Left ventricle myocardium inferior (tissue), 1 donor: ENCODE results near the gene LMF1. TPM values are rescaled to one million over a fixed set of nuclear protein-coding genes. Genes with fewer than 3 reads are reported as not detected.

Experiments used
- DNase-seq: peaks from one replicate; pipeline ENCODE4 v3.0.0-alpha.2; 2020
- H3K27ac ChIP-seq: fragments of 200-600 bp; replicated peaks from 2 replicates; pipeline ENCODE4 v1.8.0; 2021
- H3K27me3 ChIP-seq: fragments of 200-600 bp; 2 replicates; pipeline ENCODE4 v1.8.0; 2021; ENCODE audit warnings: low read depth
- H3K36me3 ChIP-seq: fragments of 200-600 bp; 2 replicates; pipeline ENCODE4 v1.8.0; 2021
- H3K4me1 ChIP-seq: fragments of 200-600 bp; 2 replicates; pipeline ENCODE4 v1.8.0; 2021
- H3K4me3 ChIP-seq: fragments of 200-600 bp; 2 replicates; pipeline ENCODE4 v1.8.0; 2021; ENCODE audit warnings: mild to moderate bottlenecking, moderate library complexity
- H3K9me3 ChIP-seq: fragments of 200-600 bp; replicated peaks from 2 replicates; pipeline ENCODE4 v1.8.0; 2021
- intact Hi-C: fragments of 100-400 bp; cut with micrococcal nuclease; formaldehyde crosslinking; loops from one replicate; pipeline ENCODE4 v1.11.0; 2022
- total RNA-seq: library from RNA; stranded (reverse); fragmentation: NEBNext Ultra II Directional; extraction: Animal tissue kit (Norgen Biotek cat#: 25700); gene quantifications from one replicate; pipeline ENCODE4 v1.2.1, GENCODE V29; 2021
- TF ChIP-seq, protein P1 (sequence below): fragments of 200-600 bp; IDR thresholded peaks from 2 replicates; pipeline ENCODE4 v1.8.0; 2021; ENCODE audit warnings: antibody characterized with exemption, mild to moderate bottlenecking, borderline replicate concordance
- donor health status: DM: no; HTN: yes; CAD: no; lungs with severe emphysema.

The LMF1 gene
- total RNA-seq, 1 donor from 2014 or later, result 6.6 TPM

DNA sequence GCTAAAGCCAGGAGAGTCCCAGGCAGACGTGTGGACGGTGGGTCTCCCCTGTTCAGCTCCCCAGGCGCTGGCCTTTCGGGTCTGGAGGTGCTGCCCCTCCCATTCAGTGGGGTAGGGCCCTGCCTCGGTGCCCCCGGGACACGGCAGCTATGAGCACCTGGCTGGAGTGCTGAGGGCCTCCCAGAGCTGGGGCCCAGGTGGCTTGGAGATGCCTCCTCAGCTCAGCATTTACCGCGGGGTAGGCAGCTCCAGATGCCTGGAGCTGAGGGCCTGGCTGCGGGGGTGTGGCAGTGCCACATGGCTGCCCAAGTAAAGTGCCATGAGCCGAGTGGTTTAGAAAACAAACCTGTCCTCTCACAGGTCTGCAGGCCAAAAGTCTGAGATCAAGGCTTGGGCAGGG lies 30.3 kb upstream of the LMF1 start:
- no peak for DNase-seq
- intact Hi-C loops, result no loop called here
- H3K27me3 ChIP-seq, result peaks cover 90% of the 10 kb centered on the region
- TF ChIP-seq, protein P1, sequence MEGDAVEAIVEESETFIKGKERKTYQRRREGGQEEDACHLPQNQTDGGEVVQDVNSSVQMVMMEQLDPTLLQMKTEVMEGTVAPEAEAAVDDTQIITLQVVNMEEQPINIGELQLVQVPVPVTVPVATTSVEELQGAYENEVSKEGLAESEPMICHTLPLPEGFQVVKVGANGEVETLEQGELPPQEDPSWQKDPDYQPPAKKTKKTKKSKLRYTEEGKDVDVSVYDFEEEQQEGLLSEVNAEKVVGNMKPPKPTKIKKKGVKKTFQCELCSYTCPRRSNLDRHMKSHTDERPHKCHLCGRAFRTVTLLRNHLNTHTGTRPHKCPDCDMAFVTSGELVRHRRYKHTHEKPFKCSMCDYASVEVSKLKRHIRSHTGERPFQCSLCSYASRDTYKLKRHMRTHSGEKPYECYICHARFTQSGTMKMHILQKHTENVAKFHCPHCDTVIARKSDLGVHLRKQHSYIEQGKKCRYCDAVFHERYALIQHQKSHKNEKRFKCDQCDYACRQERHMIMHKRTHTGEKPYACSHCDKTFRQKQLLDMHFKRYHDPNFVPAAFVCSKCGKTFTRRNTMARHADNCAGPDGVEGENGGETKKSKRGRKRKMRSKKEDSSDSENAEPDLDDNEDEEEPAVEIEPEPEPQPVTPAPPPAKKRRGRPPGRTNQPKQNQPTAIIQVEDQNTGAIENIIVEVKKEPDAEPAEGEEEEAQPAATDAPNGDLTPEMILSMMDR, result no peak
- H3K4me3 ChIP-seq, result no peak overlapping the region
- H3K27ac ChIP-seq, result no peak overlapping the region
- peaks cover 9% of the 10 kb centered on the region for H3K4me1 ChIP-seq
- H3K36me3 ChIP-seq, result no peaks in the 10 kb centered on the region
- peaks cover 8% of the 10 kb centered on the region for H3K9me3 ChIP-seq

DNA sequence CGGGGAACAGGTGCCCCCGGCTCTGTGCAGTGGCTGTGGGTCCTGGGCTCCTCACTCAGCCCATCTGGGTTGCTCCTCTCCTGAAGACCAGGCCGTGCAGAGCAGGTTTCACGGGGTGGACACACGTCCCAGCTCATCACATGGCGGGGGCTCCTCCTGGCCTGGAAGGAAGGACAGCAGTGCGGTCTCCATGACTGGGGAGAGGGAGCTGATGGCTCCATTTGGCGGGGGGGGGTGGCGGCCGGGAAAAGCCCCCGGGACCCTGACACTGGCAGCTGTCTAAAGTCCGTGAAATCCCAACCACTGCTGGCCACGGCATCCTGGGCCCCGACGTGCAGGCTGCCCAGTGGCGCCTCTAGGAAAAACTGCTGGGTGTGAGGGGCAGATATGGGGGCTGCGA lies 29.8 kb upstream of the LMF1 start:
- Histone ChIP-seq H3K27ac (no peak overlapping the region), H3K4me1 (peaks cover 9% of the 10 kb centered on the region), H3K4me3 (no peak overlapping the region), H3K36me3 (no peaks in the 10 kb centered on the region), H3K9me3 (peaks cover 13% of the 10 kb centered on the region), H3K27me3 (peaks cover 86% of the 10 kb centered on the region)
- TF ChIP-seq, protein P1, result no peak
- intact Hi-C loops, result no loop called here
- no peak for DNase-seq

DNA sequence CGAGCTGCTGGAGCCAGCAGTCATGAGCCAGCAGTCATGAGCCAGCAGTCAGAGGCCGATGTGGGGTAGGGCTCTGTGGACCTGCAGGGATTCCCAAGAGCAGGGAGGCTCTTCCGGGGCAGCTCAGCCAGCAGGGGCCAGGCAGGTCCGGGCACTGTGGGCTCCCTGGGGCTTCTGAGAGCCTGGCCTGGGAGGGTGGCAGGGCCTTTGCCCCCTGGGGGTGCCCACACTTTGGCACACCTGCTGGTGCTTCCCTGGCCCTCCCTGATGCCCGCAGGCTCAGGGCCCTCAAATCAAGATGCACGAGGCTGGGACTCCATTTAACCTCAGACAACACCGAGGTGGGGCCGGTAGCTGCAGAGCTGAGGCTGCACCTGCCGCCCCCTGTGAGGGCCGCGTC lies 28.9 kb upstream of the LMF1 start:
- TF ChIP-seq, protein P1, result no peak
- intact Hi-C loops, result no loop called here

DNA sequence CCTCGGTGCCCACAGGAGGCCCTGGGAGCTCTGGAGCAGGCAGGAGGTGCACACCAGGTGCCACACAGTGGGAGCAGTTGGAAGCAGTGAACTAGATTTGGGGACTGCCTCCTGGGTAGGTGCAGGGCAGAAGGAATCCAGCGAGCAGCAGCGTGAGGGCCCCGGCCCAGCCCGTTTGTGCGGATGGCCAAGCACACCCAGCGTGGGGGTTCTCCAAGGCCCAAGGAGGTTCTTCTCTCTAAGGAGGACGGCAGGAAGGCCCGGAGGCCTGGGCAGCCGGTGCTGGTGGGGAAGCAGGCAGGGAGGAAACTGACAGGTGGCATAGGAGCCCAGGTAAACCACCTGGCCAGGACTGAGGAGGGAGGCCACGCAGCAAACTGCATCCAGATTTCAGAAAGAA lies 27.8 kb upstream of the LMF1 start:
- no peaks in the 10 kb centered on the region for H3K36me3 ChIP-seq
- H3K27me3 ChIP-seq, result peaks cover 74% of the 10 kb centered on the region
- H3K4me1 ChIP-seq, result peaks cover 9% of the 10 kb centered on the region
- peaks cover 27% of the 10 kb centered on the region for H3K9me3 ChIP-seq
- H3K27ac ChIP-seq, result no peak overlapping the region
- intact Hi-C loops, result no loop called here
- H3K4me3 ChIP-seq, result no peak overlapping the region
- TF ChIP-seq, protein P1, result no peak
- no peak for DNase-seq

More for the DNA sequence above, 28.9 kb upstream of the LMF1 start:
- H3K4me3 ChIP-seq, result no peak overlapping the region
- H3K9me3 ChIP-seq, result peaks cover 23% of the 10 kb centered on the region
- peaks cover 9% of the 10 kb centered on the region for H3K4me1 ChIP-seq
- DNase-seq, result no peak
- H3K36me3 ChIP-seq, result no peaks in the 10 kb centered on the region
- H3K27me3 ChIP-seq, result peaks cover 82% of the 10 kb centered on the region
- no peak overlapping the region for H3K27ac ChIP-seq

DNA sequence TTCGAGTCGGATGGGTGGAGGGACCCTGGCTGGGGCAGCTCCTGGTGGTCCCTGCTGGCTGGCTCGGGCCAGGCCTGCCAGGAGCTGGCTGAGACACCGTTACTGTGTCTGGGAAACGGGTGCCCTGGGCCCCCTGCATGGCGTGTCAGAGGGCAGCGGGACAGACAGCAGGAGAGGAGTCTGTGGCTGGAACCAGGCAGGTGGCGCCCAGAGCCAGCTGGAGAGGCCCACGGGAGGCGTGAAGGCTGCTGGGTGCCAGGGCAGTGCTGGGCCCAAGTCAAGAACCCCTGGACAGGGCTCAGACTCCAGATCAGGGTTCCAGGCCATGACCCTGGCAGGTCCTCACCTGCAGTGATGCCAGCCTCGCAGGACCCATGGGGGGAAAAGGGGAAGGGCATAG lies 27.4 kb upstream of the LMF1 start:
- TF ChIP-seq, protein P1, result no peak
- Histone ChIP-seq H3K27me3 (peaks cover 70% of the 10 kb centered on the region), H3K36me3 (no peaks in the 10 kb centered on the region), H3K27ac (peak overlapping the region; percentile 61), H3K9me3 (peaks cover 27% of the 10 kb centered on the region), H3K4me3 (peak overlapping the region; percentile 50), H3K4me1 (peaks cover 9% of the 10 kb centered on the region)
- intact Hi-C loops, result no loop called here
- no peak for DNase-seq
